Naive B cell (primary cell): Measurements from ENCODE around the gene COL15A1. TPM values are rescaled to one million over a fixed set of nuclear protein-coding genes. Genes with fewer than 3 reads are reported as not detected.

Experiments used
- ATAC-seq, 2 donors: fragments of 150-1000 bp; cut with Tn5 transposase; 2 replicates each; pipeline ENCODE4 v1.10.0; 2021; ENCODE audit warnings: low read depth in 2 of 2, mild to moderate bottlenecking in 2 of 2, moderate library complexity in 2 of 2
- DNase-seq: peaks from one replicate; pipeline ENCODE4 v3.0.0; 2022
- H3K27ac Mint-ChIP-seq, 6 donors: one replicate each; pipeline ENCODE4 v1.8.0; 2020 to 2022; ENCODE audit warnings: mild to moderate bottlenecking in 6 of 6, mixed read lengths in 6 of 6, moderate library complexity in 5 of 6, inconsistent platforms in 2 of 6
- H3K27me3 Mint-ChIP-seq, 3 donors: one replicate each; pipeline ENCODE4 v1.8.0; 2021 to 2022; ENCODE audit warnings: mixed read lengths in 3 of 3, mild to moderate bottlenecking in 1 of 3
- H3K36me3 Mint-ChIP-seq, 2 donors: one replicate each; pipeline ENCODE4 v1.8.0; 2020 to 2022; ENCODE audit warnings: mixed read lengths in 2 of 2, inconsistent platforms in 1 of 2, mild to moderate bottlenecking in 1 of 2
- H3K4me1 Mint-ChIP-seq, 3 donors: one replicate each; pipeline ENCODE4 v1.8.0; 2020 to 2022; ENCODE audit warnings: mixed read lengths in 3 of 3, inconsistent platforms in 1 of 3, mild to moderate bottlenecking in 1 of 3, moderate library complexity in 1 of 3
- H3K4me3 Mint-ChIP-seq, 8 donors: one replicate each; pipeline ENCODE4 v1.8.0; 2020 to 2022; ENCODE audit warnings: mild to moderate bottlenecking in 8 of 8, mixed read lengths in 8 of 8, moderate library complexity in 8 of 8, inconsistent platforms in 2 of 8
- H3K9me3 Mint-ChIP-seq, 7 donors: one replicate each; pipeline ENCODE4 v1.8.0; 2020 to 2022; ENCODE audit warnings: mixed read lengths in 7 of 7, mild to moderate bottlenecking in 5 of 7, inconsistent platforms in 2 of 7, moderate library complexity in 1 of 7
- polyA plus RNA-seq, 6 donors: library from polyadenylated mRNA; unstranded; fragments of 300-500 nt; fragmentation: Illumina TruSeq; gene quantifications; one replicate each; pipeline ENCODE4 v1.2.3, GENCODE V29; 2021; ENCODE audit warnings: low read depth in 6 of 6

The COL15A1 gene
- polyA plus RNA-seq, 6 donors from 2014 or later, result not detected

DNA sequence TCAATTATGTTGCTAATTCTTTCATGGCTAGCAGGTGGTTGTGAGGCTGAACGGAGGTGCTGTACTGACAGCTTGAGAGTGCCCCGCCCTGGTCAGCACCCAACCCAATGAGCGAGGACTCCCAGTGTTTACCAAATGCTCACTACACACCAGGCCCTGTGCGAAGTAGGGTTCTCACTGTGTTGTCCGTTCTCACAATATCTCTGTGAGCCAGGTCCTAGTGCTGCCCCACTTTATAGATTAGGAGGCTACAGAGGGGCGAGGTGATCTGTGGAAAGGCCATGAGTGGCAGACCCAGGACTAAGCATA lies 28.2 kb downstream of the COL15A1 start:
- peaks cover 0 to 9% (median 0%) of the 10 kb centered on the region in 3 donors for H3K4me1 Mint-ChIP-seq
- H3K36me3 Mint-ChIP-seq, result no peaks in the 10 kb centered on the region
- H3K27ac Mint-ChIP-seq, result no peak overlapping the region
- ATAC-seq, result no peak
- H3K9me3 Mint-ChIP-seq, result no peaks in the 10 kb centered on the region
- H3K4me3 Mint-ChIP-seq, result peak overlapping the region in 1 of 8 donors; percentile 33
- DNase-seq, result no peak
- H3K27me3 Mint-ChIP-seq, result peaks cover 18 to 46% (median 21%) of the 10 kb centered on the region in 3 donors

- H3K36me3 Mint-ChIP-seq, result no peaks in the 10 kb centered on the region
- H3K27me3 Mint-ChIP-seq, result peaks cover 18 to 53% (median 19%) of the 10 kb centered on the region in 3 donors
- peak overlapping the region in 1 of 6 donors; percentile 61 for H3K27ac Mint-ChIP-seq
- ATAC-seq, result no peak
- DNase-seq, result no peak
- no peaks in the 10 kb centered on the region for H3K9me3 Mint-ChIP-seq
- peaks cover 0 to 9% (median 0%) of the 10 kb centered on the region in 3 donors for H3K4me1 Mint-ChIP-seq
- H3K4me3 Mint-ChIP-seq, result no peak overlapping the region
Observed at GRCh38 chr9:98972716-98973115, 29.0 kb downstream of the COL15A1 start.

DNA sequence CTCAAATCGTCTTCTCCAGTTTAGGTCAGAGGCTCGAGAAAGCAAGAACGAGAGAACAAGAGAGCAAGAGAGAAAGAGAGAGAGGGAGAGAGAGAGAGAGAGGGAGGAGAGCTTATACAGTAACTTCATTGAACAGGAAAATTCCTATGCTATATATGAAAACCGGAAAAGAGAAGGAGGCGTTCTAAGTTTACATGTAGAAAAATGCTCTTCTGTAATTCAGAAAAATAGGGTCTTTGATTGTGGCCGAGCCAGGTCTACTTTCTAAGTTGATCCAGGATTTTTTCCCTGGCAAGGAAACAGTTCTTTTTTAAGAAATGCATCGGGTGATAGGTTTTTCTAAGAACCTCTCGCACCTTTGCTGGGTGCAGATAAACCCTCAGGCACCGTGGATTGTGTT lies 29.5 kb downstream of the COL15A1 start:
- H3K4me3 Mint-ChIP-seq, result no peak overlapping the region
- ATAC-seq (no peak), DNase-seq (no peak)
- peaks cover 0 to 9% (median 0%) of the 10 kb centered on the region in 3 donors for H3K4me1 Mint-ChIP-seq
- H3K27ac Mint-ChIP-seq, result peak overlapping the region in 1 of 6 donors; percentile 61
- H3K27me3 Mint-ChIP-seq, result peaks cover 18 to 58% (median 19%) of the 10 kb centered on the region in 3 donors
- no peaks in the 10 kb centered on the region for H3K9me3 Mint-ChIP-seq
- H3K36me3 Mint-ChIP-seq, result no peaks in the 10 kb centered on the region

DNA sequence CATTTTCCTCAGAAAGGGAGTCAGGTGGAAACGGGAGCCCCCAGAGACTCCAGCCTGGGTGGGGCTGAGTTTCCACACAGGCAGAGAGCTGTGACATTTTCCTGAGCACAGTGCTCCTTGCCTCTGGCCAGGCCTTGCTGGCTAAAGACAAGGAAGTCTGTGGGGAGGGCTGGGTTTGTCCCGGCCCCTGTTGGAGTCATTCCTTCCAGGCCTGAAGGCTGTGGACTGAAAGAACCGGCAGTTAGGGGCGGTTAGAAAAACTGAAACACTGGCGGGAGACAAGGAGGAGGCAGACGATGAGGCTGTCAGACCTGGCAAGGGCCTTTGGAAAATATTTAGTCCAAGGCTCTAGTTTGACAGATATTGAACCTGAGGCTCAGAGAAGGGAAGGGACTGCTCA lies 29.9 kb downstream of the COL15A1 start:
- H3K4me1 Mint-ChIP-seq, result peaks cover 0 to 9% (median 0%) of the 10 kb centered on the region in 3 donors

DNA sequence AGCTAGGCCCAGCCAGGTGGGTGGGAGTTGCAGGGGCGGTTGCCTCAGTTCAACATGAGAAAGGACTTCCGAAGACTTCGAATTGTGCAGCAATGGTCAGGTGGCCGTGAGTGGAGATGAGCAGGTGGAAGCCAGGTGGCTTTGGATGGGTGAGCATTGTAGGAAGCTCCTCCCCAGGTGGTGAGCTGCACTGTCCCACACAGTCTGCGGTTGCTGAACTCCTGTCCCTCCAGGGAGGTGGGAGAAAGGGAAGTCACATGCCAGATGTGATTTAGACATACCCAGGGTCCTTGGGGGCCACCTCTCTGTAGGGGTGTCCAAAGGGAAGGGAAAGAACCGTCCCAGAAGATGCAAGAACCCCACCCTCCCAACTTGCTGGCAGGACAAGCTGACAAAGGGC lies 30.4 kb downstream of the COL15A1 start:
- peaks cover 18 to 56% (median 19%) of the 10 kb centered on the region in 3 donors for H3K27me3 Mint-ChIP-seq
- H3K9me3 Mint-ChIP-seq, result no peaks in the 10 kb centered on the region
- no peaks in the 10 kb centered on the region for H3K36me3 Mint-ChIP-seq
- ATAC-seq (no peak), DNase-seq (no peak)
- no peak overlapping the region for H3K4me3 Mint-ChIP-seq
- H3K27ac Mint-ChIP-seq, result peak overlapping the region in 2 of 6 donors; percentile 38 to 68
- peaks cover 0 to 9% (median 0%) of the 10 kb centered on the region in 3 donors for H3K4me1 Mint-ChIP-seq

More for the DNA sequence above, 29.9 kb downstream of the COL15A1 start:
- H3K4me3 Mint-ChIP-seq, result no peak overlapping the region
- DNase-seq (no peak), ATAC-seq (no peak)
- no peaks in the 10 kb centered on the region for H3K9me3 Mint-ChIP-seq
- H3K27me3 Mint-ChIP-seq, result peaks cover 18 to 57% (median 19%) of the 10 kb centered on the region in 3 donors
- H3K36me3 Mint-ChIP-seq, result no peaks in the 10 kb centered on the region
- peak overlapping the region in 1 of 6 donors; percentile 68 for H3K27ac Mint-ChIP-seq

DNA sequence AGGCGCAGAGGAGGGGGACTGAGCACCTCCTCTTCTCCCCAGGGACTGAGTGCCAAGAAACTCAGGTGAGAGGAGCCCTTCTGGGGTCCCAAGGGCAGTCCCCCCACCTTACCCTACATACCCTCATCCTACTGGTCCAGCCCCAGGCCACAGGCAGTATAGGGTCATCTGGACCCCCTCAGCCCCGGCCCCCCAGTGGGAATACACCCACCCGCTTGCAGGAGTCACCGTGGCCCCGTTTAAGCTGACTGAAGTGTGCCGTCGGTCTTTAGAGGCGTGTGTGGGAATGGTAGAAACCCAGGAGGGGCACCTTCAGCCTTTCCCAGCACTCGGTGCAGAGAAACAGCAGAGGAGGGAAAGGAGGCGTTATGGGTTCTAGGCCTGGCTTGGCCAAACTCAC lies 30.8 kb downstream of the COL15A1 start:
- no peaks in the 10 kb centered on the region for H3K9me3 Mint-ChIP-seq

GRCh38 chr9:98974994-98975712 lies 31.4 kb downstream of the COL15A1 start:
- peak; percentile 82 to 92 for ATAC-seq
- peak overlapping the region in 6 of 8 donors; percentile 23 to 57 (median 36) for H3K4me3 Mint-ChIP-seq
- H3K27me3 Mint-ChIP-seq, result peaks cover 22 to 62% (median 22%) of the 10 kb centered on the region in 3 donors
- DNase-seq, result peak; percentile 64
- no peaks in the 10 kb centered on the region for H3K9me3 Mint-ChIP-seq
- H3K27ac Mint-ChIP-seq, result no peak overlapping the region
- no peaks in the 10 kb centered on the region for H3K36me3 Mint-ChIP-seq
- H3K4me1 Mint-ChIP-seq, result peaks cover 0 to 9% (median 0%) of the 10 kb centered on the region in 3 donors

More for the DNA sequence above, 30.8 kb downstream of the COL15A1 start:
- ATAC-seq (no peak), DNase-seq (peak; percentile 7)
- Mint-ChIP-seq H3K4me1 (peaks cover 0 to 9% (median 0%) of the 10 kb centered on the region in 3 donors), H3K27ac (peak overlapping the region in 1 of 6 donors; percentile 38), H3K36me3 (no peaks in the 10 kb centered on the region), H3K4me3 (no peak overlapping the region), H3K27me3 (peaks cover 18 to 56% (median 19%) of the 10 kb centered on the region in 3 donors)

- H3K9me3 Mint-ChIP-seq, result no peaks in the 10 kb centered on the region
- ATAC-seq, result no peak
- peaks cover 0 to 9% (median 0%) of the 10 kb centered on the region in 3 donors for H3K4me1 Mint-ChIP-seq
- peak overlapping the region in 1 of 8 donors; percentile 52 for H3K4me3 Mint-ChIP-seq
- no peaks in the 10 kb centered on the region for H3K36me3 Mint-ChIP-seq
- H3K27ac Mint-ChIP-seq, result peak overlapping the region in 1 of 6 donors; percentile 15
- DNase-seq, result no peak
- peaks cover 19 to 60% (median 26%) of the 10 kb centered on the region in 3 donors for H3K27me3 Mint-ChIP-seq
Observed at GRCh38 chr9:98975838-98976237, 32.1 kb downstream of the COL15A1 start.

DNA sequence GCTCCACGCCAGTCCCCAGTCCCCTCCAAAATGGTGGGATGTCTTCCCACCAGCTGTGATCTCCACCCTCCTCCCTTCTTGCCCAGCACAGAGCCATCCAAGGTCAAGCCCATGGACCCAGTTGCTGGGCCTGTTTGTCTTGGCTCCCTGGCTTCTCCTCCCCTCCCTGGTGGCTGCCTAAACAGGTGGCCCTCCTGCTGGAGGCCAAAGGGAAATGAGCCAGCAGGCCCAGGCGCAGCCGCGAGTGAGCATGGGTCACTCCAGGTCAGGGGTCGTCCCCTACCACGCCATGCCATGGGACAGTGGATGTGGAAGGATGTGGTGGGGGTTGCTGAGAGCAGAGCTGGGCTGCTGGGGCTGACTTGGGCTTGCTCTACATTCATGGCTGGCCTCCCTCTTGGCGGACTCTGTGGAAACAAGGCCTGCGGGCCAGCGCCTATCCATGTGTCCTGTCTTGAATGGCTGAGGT lies 33.6 kb downstream of the COL15A1 start:
- H3K9me3 Mint-ChIP-seq, result no peaks in the 10 kb centered on the region
- H3K27ac Mint-ChIP-seq, result no peak overlapping the region
- H3K4me1 Mint-ChIP-seq, result peaks cover 0 to 9% (median 0%) of the 10 kb centered on the region in 3 donors
- H3K4me3 Mint-ChIP-seq, result no peak overlapping the region
- peaks cover 19 to 51% (median 26%) of the 10 kb centered on the region in 3 donors for H3K27me3 Mint-ChIP-seq
- H3K36me3 Mint-ChIP-seq, result no peaks in the 10 kb centered on the region
- no peak for DNase-seq
- no peak for ATAC-seq

DNA sequence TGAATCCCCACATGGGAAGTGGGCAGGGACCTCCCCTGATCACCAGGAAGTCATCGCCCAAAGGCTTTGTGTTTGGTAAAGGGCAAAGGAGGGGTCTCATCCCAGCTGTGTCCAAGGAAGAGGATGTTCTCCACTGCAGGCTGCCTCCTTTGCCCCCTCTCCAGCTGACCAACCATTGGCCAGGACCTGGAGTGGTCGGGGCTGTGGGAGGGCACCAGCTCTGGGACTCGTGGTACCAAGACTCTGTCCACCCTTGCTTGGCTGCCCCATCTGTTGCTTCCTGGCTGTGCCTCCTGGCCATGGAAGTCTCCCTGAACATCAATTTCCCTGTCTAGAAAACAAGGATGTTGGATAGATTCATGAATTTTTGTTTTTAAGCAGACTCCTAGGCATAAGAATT lies 34.1 kb downstream of the COL15A1 start:
- Mint-ChIP-seq H3K27ac (no peak overlapping the region), H3K36me3 (no peaks in the 10 kb centered on the region), H3K27me3 (peaks cover 18 to 47% (median 23%) of the 10 kb centered on the region in 3 donors), H3K4me1 (peaks cover 0 to 9% (median 0%) of the 10 kb centered on the region in 3 donors), H3K4me3 (no peak overlapping the region), H3K9me3 (no peaks in the 10 kb centered on the region)
- ATAC-seq (no peak), DNase-seq (no peak)

DNA sequence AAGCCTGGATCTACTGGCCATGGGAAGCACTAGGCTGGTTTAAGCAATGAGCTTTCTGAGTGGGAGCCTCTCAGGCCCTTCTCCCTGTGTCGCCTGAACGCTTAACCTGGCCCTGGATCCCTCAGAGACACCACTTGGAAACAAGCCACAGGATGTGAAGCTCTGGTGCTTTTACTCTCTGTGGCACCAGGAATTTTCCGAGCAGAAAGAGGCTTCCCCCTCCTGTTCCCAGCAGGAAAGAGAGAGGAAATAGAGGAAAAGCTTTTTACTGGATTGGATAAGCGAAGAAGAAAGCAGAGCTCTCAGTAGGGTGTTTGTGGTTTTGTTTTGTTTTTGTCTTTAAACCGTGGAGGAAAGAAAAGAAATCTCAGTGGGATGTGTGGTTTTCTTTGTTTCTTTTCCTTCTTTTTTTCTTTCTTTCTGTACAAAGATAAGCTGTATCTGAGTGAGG lies 34.5 kb downstream of the COL15A1 start:
- no peaks in the 10 kb centered on the region for H3K36me3 Mint-ChIP-seq
- no peaks in the 10 kb centered on the region for H3K9me3 Mint-ChIP-seq
- no peak for ATAC-seq
- DNase-seq, result no peak
- no peak overlapping the region for H3K27ac Mint-ChIP-seq
- no peak overlapping the region for H3K4me3 Mint-ChIP-seq
- H3K4me1 Mint-ChIP-seq, result peaks cover 0 to 9% (median 0%) of the 10 kb centered on the region in 3 donors
- peaks cover 14 to 44% (median 18%) of the 10 kb centered on the region in 3 donors for H3K27me3 Mint-ChIP-seq

- ATAC-seq (no peak), DNase-seq (no peak)
- H3K4me1 Mint-ChIP-seq, result peaks cover 0 to 7% (median 0%) of the 10 kb centered on the region in 3 donors
- H3K27me3 Mint-ChIP-seq, result peaks cover 5 to 39% (median 17%) of the 10 kb centered on the region in 3 donors
- no peaks in the 10 kb centered on the region for H3K36me3 Mint-ChIP-seq
- H3K9me3 Mint-ChIP-seq, result no peaks in the 10 kb centered on the region
- peak overlapping the region in 1 of 8 donors; percentile 43 for H3K4me3 Mint-ChIP-seq
- peak overlapping the region in 1 of 6 donors; percentile 52 for H3K27ac Mint-ChIP-seq
Observed at GRCh38 chr9:98980291-98980690, 36.6 kb downstream of the COL15A1 start.

GRCh38 chr9:98983295-98984268 lies 39.9 kb downstream of the COL15A1 start:
- H3K27me3 Mint-ChIP-seq, result peaks cover 10 to 27% (median 19%) of the 10 kb centered on the region in 3 donors

More at GRCh38 chr9:98983295-98984268, 39.9 kb downstream of the COL15A1 start:
- no peaks in the 10 kb centered on the region for H3K4me1 Mint-ChIP-seq
- DNase-seq (no peak), ATAC-seq (no peak)
- H3K27ac Mint-ChIP-seq, result peak overlapping the region in 1 of 6 donors; percentile 17
- no peaks in the 10 kb centered on the region for H3K9me3 Mint-ChIP-seq
- H3K4me3 Mint-ChIP-seq, result no peak overlapping the region
- no peaks in the 10 kb centered on the region for H3K36me3 Mint-ChIP-seq
